ENCODE measurements around the gene NLRP1. TPM values are rescaled to one million over a fixed set of nuclear protein-coding genes. Genes with fewer than 3 reads are reported as not detected.

NLRP1 gene
- total RNA-seq, 1 experiment from 2014 or later = 9.2 TPM

- Histone ChIP-seq H3K27me3 (no peaks in the 10 kb centered on the region), H3K36me3 (no peaks in the 10 kb centered on the region), H3K4me3 (no peak overlapping the region), H3K9me3 (no peaks in the 10 kb centered on the region)
- DNase-seq = no peak
These were observed 73.5 kb downstream of the NLRP1 start for GRCh38 chr17:5510771-5511170.

GRCh38 chr17:5509482-5509881, 74.8 kb downstream of the NLRP1 start:
- peak; percentile 68 for DNase-seq
- no peaks in the 10 kb centered on the region for H3K36me3 ChIP-seq
- H3K27me3 ChIP-seq = no peaks in the 10 kb centered on the region
- no peaks in the 10 kb centered on the region for H3K9me3 ChIP-seq
- no peak overlapping the region for H3K4me3 ChIP-seq

- H3K4me3 ChIP-seq = no peak overlapping the region
- H3K36me3 ChIP-seq = no peaks in the 10 kb centered on the region
- H3K27me3 ChIP-seq = no peaks in the 10 kb centered on the region
- no peak for DNase-seq
- no peaks in the 10 kb centered on the region for H3K9me3 ChIP-seq
These were observed 75.5 kb downstream of the NLRP1 start for GRCh38 chr17:5508810-5509209.

- no peaks in the 10 kb centered on the region for H3K9me3 ChIP-seq
- H3K4me3 ChIP-seq = no peak overlapping the region
- no peak for DNase-seq
- H3K27me3 ChIP-seq = no peaks in the 10 kb centered on the region
- no peaks in the 10 kb centered on the region for H3K36me3 ChIP-seq
These were observed 78.0 kb downstream of the NLRP1 start for GRCh38 chr17:5506307-5506706.

GRCh38 chr17:5502552-5502951, 81.8 kb downstream of the NLRP1 start:
- H3K9me3 ChIP-seq = no peaks in the 10 kb centered on the region
- DNase-seq = no peak
- no peaks in the 10 kb centered on the region for H3K27me3 ChIP-seq
- H3K36me3 ChIP-seq = no peaks in the 10 kb centered on the region
- no peak overlapping the region for H3K4me3 ChIP-seq

GRCh38 chr17:5501685-5502084, 82.6 kb downstream of the NLRP1 start:
- Histone ChIP-seq H3K9me3 (no peaks in the 10 kb centered on the region), H3K27me3 (no peaks in the 10 kb centered on the region), H3K4me3 (no peak overlapping the region; the same call in 1 of the 2 replicates), H3K36me3 (no peaks in the 10 kb centered on the region)
- no peak for DNase-seq

- DNase-seq = peak; percentile 80
- H3K36me3 ChIP-seq = no peaks in the 10 kb centered on the region
- no peaks in the 10 kb centered on the region for H3K27me3 ChIP-seq
- H3K4me3 ChIP-seq = peak overlapping the region; percentile 50
- no peaks in the 10 kb centered on the region for H3K9me3 ChIP-seq
These were observed 83.5 kb downstream of the NLRP1 start for GRCh38 chr17:5500589-5501391.

GRCh38 chr17:5500247-5500588, 84.1 kb downstream of the NLRP1 start:
- no peaks in the 10 kb centered on the region for H3K9me3 ChIP-seq
- no peaks in the 10 kb centered on the region for H3K27me3 ChIP-seq
- peak overlapping the region; percentile 50 for H3K4me3 ChIP-seq
- H3K36me3 ChIP-seq = no peaks in the 10 kb centered on the region
- no peak for DNase-seq

GRCh38 chr17:5499476-5500231, 84.7 kb downstream of the NLRP1 start:
- H3K4me3 ChIP-seq = no peak overlapping the region
- H3K9me3 ChIP-seq = no peaks in the 10 kb centered on the region
- no peaks in the 10 kb centered on the region for H3K27me3 ChIP-seq
- DNase-seq = no peak
- H3K36me3 ChIP-seq = no peaks in the 10 kb centered on the region

- Histone ChIP-seq H3K27me3 (no peaks in the 10 kb centered on the region), H3K4me3 (no peak overlapping the region), H3K36me3 (peaks cover 26% of the 10 kb centered on the region), H3K9me3 (no peaks in the 10 kb centered on the region)
- DNase-seq = no peak
These were observed 91.3 kb downstream of the NLRP1 start for GRCh38 chr17:5492970-5493369.

- H3K27me3 ChIP-seq = no peaks in the 10 kb centered on the region
- no peak overlapping the region for H3K4me3 ChIP-seq
- H3K36me3 ChIP-seq = peaks cover 46% of the 10 kb centered on the region
- H3K9me3 ChIP-seq = no peaks in the 10 kb centered on the region
- DNase-seq = no peak
These were observed 95.6 kb downstream of the NLRP1 start for GRCh38 chr17:5488752-5489151.

- Histone ChIP-seq H3K27me3 (no peaks in the 10 kb centered on the region), H3K4me3 (peak within 1 kb of the TSS; percentile 86), H3K36me3 (peaks cover 63% of the 10 kb centered on the region), H3K9me3 (no peaks in the 10 kb centered on the region)
- peak; percentile 97 for DNase-seq
These were observed 97.8 kb downstream of the NLRP1 start, which contains the start of gene MIS12 for GRCh38 chr17:5486206-5487124. MIS12 (plus strand) TSS chr17:5486566; CDS start chr17:5488863, 2,297 bp downstream.

GRCh38 chr17:5485270-5486205, 98.8 kb downstream of the NLRP1 start, which contains the start of gene DERL2:
DERL2 (minus strand) TSS chr17:5486178; CDS start chr17:5486161, 17 bp downstream.
- H3K27me3 ChIP-seq = no peaks in the 10 kb centered on the region
- DNase-seq = peak; percentile 21
- H3K4me3 ChIP-seq = peak within 1 kb of the TSS; percentile 86
- H3K36me3 ChIP-seq = peaks cover 69% of the 10 kb centered on the region
- H3K9me3 ChIP-seq = no peaks in the 10 kb centered on the region

- peaks cover 70% of the 10 kb centered on the region for H3K36me3 ChIP-seq
These were observed 102.9 kb downstream of the NLRP1 start for GRCh38 chr17:5481451-5481850.

GRCh38 chr17:5480962-5481361, 103.3 kb downstream of the NLRP1 start:
- peaks cover 71% of the 10 kb centered on the region for H3K36me3 ChIP-seq
- H3K4me3 ChIP-seq = no peak overlapping the region
- H3K9me3 ChIP-seq = no peaks in the 10 kb centered on the region; the same call in 1 of the 2 replicates

More at GRCh38 chr17:5481451-5481850, 102.9 kb downstream of the NLRP1 start:
- H3K4me3 ChIP-seq = no peak overlapping the region
- H3K9me3 ChIP-seq = no peaks in the 10 kb centered on the region; the same call in 1 of the 2 replicates
- DNase-seq = no peak
- H3K27me3 ChIP-seq = no peaks in the 10 kb centered on the region

GRCh38 chr17:5478992-5479391, 105.3 kb downstream of the NLRP1 start:
- Histone ChIP-seq H3K36me3 (peaks cover 66% of the 10 kb centered on the region), H3K27me3 (no peaks in the 10 kb centered on the region), H3K9me3 (no peaks in the 10 kb centered on the region; the same call in 1 of the 2 replicates), H3K4me3 (no peak overlapping the region)
- no peak for DNase-seq

More at GRCh38 chr17:5480962-5481361, 103.3 kb downstream of the NLRP1 start:
- no peak for DNase-seq
- H3K27me3 ChIP-seq = no peaks in the 10 kb centered on the region

Measured in MG63 (cell line).